Endothelial cell of umbilical vein (primary cell): Measurements from ENCODE around the gene CPNE9. TPM values are rescaled to one million over a fixed set of nuclear protein-coding genes. Genes with fewer than 3 reads are reported as not detected.
A peak's percentile ranks its signal among the peaks of the same experiment; 100 is the strongest.

Experiments used
- BruUV-seq: library from RNA; stranded (reverse); fragments of 400-500 nt; replicated peaks from 2 replicates; lab custom pipeline; 2021; lab: Mats Ljungman, UMichigan
- CTCF ChIA-PET: fragments of 300-600, 350-600 bp; sonication (Branson Sonifier 250); formaldehyde crosslinking; loops from one replicate; lab custom pipeline; 2021; ENCODE audit warnings: antibody characterized with exemption, inconsistent platforms; lab: Charles Lee
- POLR2A ChIA-PET: fragments of 300-600, 350-600 bp; sonication (Branson Sonifier 250); formaldehyde crosslinking; loops from one replicate; lab custom pipeline; 2021; ENCODE audit warnings: antibody characterized with exemption, inconsistent platforms; lab: Charles Lee
- DNase-seq: peaks from one replicate; pipeline ENCODE4 v3.0.0-alpha.2; 2011; ENCODE audit warnings: low read depth, low spot score
- FAIRE-seq: peaks from 2 replicates; lab custom pipeline; 2011; peaks lifted over from hg19 to GRCh38; lab: Jason Lieb, UNC
- H2AFZ ChIP-seq: 2 replicates; pipeline ENCODE4 v1.6.0; 2012; ENCODE audit warnings: low read depth, low read length, control low read depth, inconsistent platforms
- H3K27ac ChIP-seq: 2 replicates; pipeline ENCODE4 v1.5.1; 2011; ENCODE audit warnings: low read depth, mild to moderate bottlenecking, control low read depth, low read length, moderate library complexity; ENCODE audit not compliant: insufficient read depth
- H3K27me3 ChIP-seq, 2 experiments: 2 replicates each; pipeline versions ENCODE4 v1.6.0 to v1.6.1; 2011; ENCODE audit warnings: low read length in 2 of 2, mixed read lengths in 1 of 2; ENCODE audit not compliant: control insufficient read depth in 2 of 2, insufficient read depth in 2 of 2
- H3K36me3 ChIP-seq, 2 experiments: 2 replicates in 1 of 2; 3 replicates in 1 of 2; pipeline ENCODE4 v1.5.1; 2011; ENCODE audit warnings: low read length in 2 of 2, mild to moderate bottlenecking in 1 of 2, moderate library complexity in 1 of 2; ENCODE audit not compliant: control insufficient read depth in 2 of 2, insufficient read depth in 2 of 2; ENCODE audit errors: extremely low read depth in 1 of 2
- H3K4me1 ChIP-seq: 3 replicates; pipeline ENCODE4 v1.5.1; 2011; ENCODE audit warnings: mild to moderate bottlenecking, low read length; ENCODE audit not compliant: control insufficient read depth, insufficient read depth; ENCODE audit errors: extremely low read depth
- H3K4me2 ChIP-seq: 2 replicates; pipeline ENCODE4 v1.6.1; 2011; ENCODE audit warnings: low read length, control low read depth, mixed read lengths; ENCODE audit not compliant: insufficient read depth
- H3K4me3 ChIP-seq, 3 experiments: fragments of 200-600 bp in 1 of 3; sonication (generic), shearing (Covaris generic) in 1 of 3; replicated peaks in 1 of 3; 2 replicates each; pipeline ENCODE4 v1.5.1; 2011 to 2016; ENCODE audit warnings: control low read depth in 3 of 3, low read length in 3 of 3, mild to moderate bottlenecking in 2 of 3, inconsistent platforms in 1 of 3, low read depth in 1 of 3, moderate library complexity in 1 of 3; ENCODE audit not compliant: insufficient read depth in 1 of 3
- H3K79me2 ChIP-seq: 2 replicates; pipeline ENCODE4 v1.6.0; 2012; ENCODE audit warnings: low read length, inconsistent platforms; ENCODE audit not compliant: control insufficient read depth, insufficient read depth
- H3K9ac ChIP-seq: replicated peaks from 2 replicates; pipeline ENCODE3; 2011; ENCODE audit warnings: low read length, control low read depth; ENCODE audit not compliant: insufficient read depth; ENCODE audit errors: extremely low read depth
- H3K9me1 ChIP-seq: replicated peaks from 3 replicates; pipeline ENCODE4 v1.6.0; 2011; ENCODE audit warnings: mild to moderate bottlenecking, low read length; ENCODE audit not compliant: control insufficient read depth, insufficient read depth; ENCODE audit errors: extremely low read depth
- H3K9me3 ChIP-seq: replicated peaks from 2 replicates; pipeline ENCODE4 v1.5.1; 2012; ENCODE audit warnings: low read length, inconsistent platforms; ENCODE audit not compliant: control insufficient read depth, insufficient read depth
- H4K20me1 ChIP-seq: replicated peaks from 2 replicates; pipeline ENCODE3; 2011; ENCODE audit warnings: mild to moderate bottlenecking, low read length; ENCODE audit not compliant: control insufficient read depth, insufficient read depth; ENCODE audit errors: extremely low read depth
- EZH2 ChIP-seq: IDR thresholded peaks from 2 replicates; pipeline ENCODE4 v1.6.1; 2012; ENCODE audit warnings: borderline replicate concordance, low read depth, mild to moderate bottlenecking, moderate library complexity, low read length, inconsistent platforms; ENCODE audit not compliant: severe bottlenecking
- FOS ChIP-seq: IDR thresholded peaks from 2 replicates; pipeline ENCODE4 v1.6.1; 2011; ENCODE audit warnings: mild to moderate bottlenecking, low read length, moderate library complexity, borderline replicate concordance; ENCODE audit not compliant: insufficient read depth
- GATA2 ChIP-seq: IDR thresholded peaks from 2 replicates; pipeline ENCODE4 v1.7.0; 2011; ENCODE audit warnings: low read depth, mild to moderate bottlenecking, moderate library complexity, mixed read lengths, low read length; ENCODE audit not compliant: insufficient read length, insufficient read depth
- JUN ChIP-seq: IDR thresholded peaks from 2 replicates; pipeline ENCODE4 v1.6.1; 2011; ENCODE audit warnings: borderline replicate concordance, low read depth; ENCODE audit not compliant: insufficient read length, insufficient read depth
- MAX ChIP-seq: IDR thresholded peaks from 2 replicates; pipeline ENCODE4 v1.6.1; 2011; ENCODE audit not compliant: insufficient read depth, insufficient read length
- MYC ChIP-seq: IDR thresholded peaks from one replicate; pipeline ENCODE4 v1.6.1; 2011; ENCODE audit warnings: mild to moderate bottlenecking, low read depth, low read length
- POLR2A ChIP-seq: IDR thresholded peaks from 2 replicates; pipeline ENCODE4 v1.6.1; 2012; ENCODE audit warnings: low read depth, mild to moderate bottlenecking, control low read depth, low read length
- POLR2AphosphoS5 ChIP-seq: IDR thresholded peaks from 2 replicates; pipeline ENCODE4 v1.6.1; 2012; ENCODE audit warnings: low read depth, mild to moderate bottlenecking, control low read depth, low read length, moderate library complexity; ENCODE audit not compliant: insufficient read depth
- dilution Hi-C: fragments of 300-500 bp; cut with MboI; formaldehyde crosslinking; loops from one replicate; pipeline ENCODE4 v1.15.0; 2019; ENCODE audit warnings: low sequenced_read_pairs; ENCODE audit not compliant: extremely low pct_ligation_motif_present
- intact Hi-C: fragments of 100-400 bp; cut with micrococcal nuclease; formaldehyde crosslinking; loops from one replicate; pipeline ENCODE4 v1.10.0; 2022
- polyA plus RNA-seq, 4 experiments: library from polyadenylated mRNA; depleted of rRNA in 3 of 4; stranded (reverse) in 3 of 4; unstranded in 1 of 4; fragments of >200 nt; gene quantifications; 2 replicates each; pipeline versions ENCODE4 v1.2.1 to v1.2.3, GENCODE V29; 2011 to 2012; ENCODE audit warnings: missing spikeins in 1 of 4
- total RNA-seq: library from RNA; stranded (reverse); gene quantifications from 2 replicates; pipeline ENCODE4 v1.2.3, GENCODE V29; 2021
- TF ChIP-seq, protein P1 (sequence below), 2 donors: IDR thresholded peaks; 1 replicate in 1 of 2; 2 replicates in 1 of 2; pipeline ENCODE4 v1.5.1; 2011; ENCODE audit warnings: low read length in 2 of 2, mild to moderate bottlenecking in 2 of 2, moderate library complexity in 2 of 2, control low read depth in 1 of 2, inconsistent platforms in 1 of 2, low read depth in 1 of 2; ENCODE audit not compliant: insufficient read depth in 1 of 2; ENCODE audit errors: extremely low read depth in 1 of 2

The CPNE9 gene
- total and polyA plus RNA-seq, 2 donors (not counting 3 experiments of a cell fraction or from before 2014, with no cell fraction given) = not detected

DNA sequence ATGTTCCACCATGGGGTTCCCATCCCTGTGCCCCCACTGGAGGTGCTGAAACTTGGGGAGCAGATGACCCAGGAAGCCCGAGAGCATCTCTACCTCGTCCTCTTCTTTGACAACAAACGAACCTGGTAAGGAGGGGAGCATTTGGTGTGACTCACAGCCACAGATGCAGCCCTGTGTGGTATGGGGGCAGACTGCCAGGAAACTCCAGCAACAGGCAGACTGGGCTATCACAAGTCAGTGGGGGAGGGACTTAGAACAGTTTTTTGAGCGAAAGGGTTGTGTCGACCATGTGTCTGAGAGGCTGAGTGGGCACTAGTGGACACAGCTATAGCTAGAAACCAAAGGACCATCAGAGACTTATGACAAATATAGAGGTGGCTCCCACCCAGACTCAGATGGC, 42.7 kb downstream of the CPNE9 start:
- no peak overlapping the region for H2AFZ ChIP-seq
- DNase-seq = peak; percentile 74
- H3K36me3 ChIP-seq = peaks cover 23 to 63% of the 10 kb centered on the region in 2 experiments
- intact Hi-C loops (no loop called here), dilution Hi-C loops (no loop called here)
- H3K27ac ChIP-seq = peak overlapping the region; percentile 19
- H3K4me3 ChIP-seq = no peak overlapping the region
- H3K79me2 ChIP-seq = peaks cover 10% of the 10 kb centered on the region
- no peak for TF ChIP-seq FOS
- TF ChIP-seq JUN = no peak
- TF ChIP-seq EZH2 = no peak
- TF ChIP-seq POLR2A = no peak
- no peak for TF ChIP-seq MAX
- TF ChIP-seq GATA2 = no peak
- TF ChIP-seq MYC = no peak
- TF ChIP-seq, protein P1, sequence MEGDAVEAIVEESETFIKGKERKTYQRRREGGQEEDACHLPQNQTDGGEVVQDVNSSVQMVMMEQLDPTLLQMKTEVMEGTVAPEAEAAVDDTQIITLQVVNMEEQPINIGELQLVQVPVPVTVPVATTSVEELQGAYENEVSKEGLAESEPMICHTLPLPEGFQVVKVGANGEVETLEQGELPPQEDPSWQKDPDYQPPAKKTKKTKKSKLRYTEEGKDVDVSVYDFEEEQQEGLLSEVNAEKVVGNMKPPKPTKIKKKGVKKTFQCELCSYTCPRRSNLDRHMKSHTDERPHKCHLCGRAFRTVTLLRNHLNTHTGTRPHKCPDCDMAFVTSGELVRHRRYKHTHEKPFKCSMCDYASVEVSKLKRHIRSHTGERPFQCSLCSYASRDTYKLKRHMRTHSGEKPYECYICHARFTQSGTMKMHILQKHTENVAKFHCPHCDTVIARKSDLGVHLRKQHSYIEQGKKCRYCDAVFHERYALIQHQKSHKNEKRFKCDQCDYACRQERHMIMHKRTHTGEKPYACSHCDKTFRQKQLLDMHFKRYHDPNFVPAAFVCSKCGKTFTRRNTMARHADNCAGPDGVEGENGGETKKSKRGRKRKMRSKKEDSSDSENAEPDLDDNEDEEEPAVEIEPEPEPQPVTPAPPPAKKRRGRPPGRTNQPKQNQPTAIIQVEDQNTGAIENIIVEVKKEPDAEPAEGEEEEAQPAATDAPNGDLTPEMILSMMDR (IDR thresholded peaks at IDR 0.05; ENCODE audit: extremely low read depth in 1 of 2, insufficient read depth in 1 of 2, low read depth in 1 of 2, low read length in 2 of 2) = no peak
- no peak for TF ChIP-seq POLR2AphosphoS5
- no TSS peak for BruUV-seq
- FAIRE-seq = peak; percentile 64
- POLR2A ChIA-PET = no interaction called here
- no peaks in the 10 kb centered on the region for H3K9me3 ChIP-seq
- no peak overlapping the region for H3K9ac ChIP-seq
- no peaks in the 10 kb centered on the region for H3K9me1 ChIP-seq
- peaks cover 30% of the 10 kb centered on the region for H3K4me1 ChIP-seq
- H3K27me3 ChIP-seq = no peaks in the 10 kb centered on the region
- CTCF ChIA-PET = interaction anchor here (1.0 to 1.3 kb wide), 2 partner anchors 9 to 30 kb away, joined by 3 read pairs; no protein-coding TSS in a partner anchor
- H3K4me2 ChIP-seq = peak overlapping the region; percentile 15
- no peaks in the 10 kb centered on the region for H4K20me1 ChIP-seq
